Natural killer cell treated with Interleukin-12 subunit alpha and Interleukin-12 subunit beta and Interleukin-15 and Interleukin-18, amount 100 ng/mL, for 72 hours (primary cell): ENCODE data around the gene TIAM2. TPM values are rescaled to one million over a fixed set of nuclear protein-coding genes. Genes with fewer than 3 reads are reported as not detected.
"Not testable (repeated sequence)": the region's sequence is repeated elsewhere in the genome, so short reads cannot be mapped to it uniquely, and the experiment has no call there.

ENCODE experiments used
- ATAC-seq, 2 donors: fragments of 150-1000 bp; cut with Tn5 transposase in 1 of 2; sonication (Bioruptor Pico), chemical (Tn5 transposase) in 1 of 2; 2 replicates each; pipeline ENCODE4 v1.10.0; 2021
- DNase-seq: peaks from one replicate; pipeline ENCODE4 v3.0.0; 2022; ENCODE audit warnings: low spot score
- H3K27ac Mint-ChIP-seq, 2 donors: 1 replicate in 1 of 2; 2 replicates in 1 of 2; pipeline ENCODE4 v1.8.0; 2022; ENCODE audit warnings: mixed read lengths in 2 of 2, mild to moderate bottlenecking in 1 of 2, moderate library complexity in 1 of 2
- H3K27me3 Mint-ChIP-seq, 2 donors: 1 replicate in 1 of 2; 2 replicates in 1 of 2; pipeline ENCODE4 v1.8.0; 2022; ENCODE audit warnings: mixed read lengths in 2 of 2
- H3K36me3 Mint-ChIP-seq: one replicate; pipeline ENCODE4 v1.8.0; 2022; ENCODE audit warnings: mixed read lengths
- H3K4me1 Mint-ChIP-seq, 2 donors: 1 replicate in 1 of 2; 2 replicates in 1 of 2; pipeline ENCODE4 v1.8.0; 2022; ENCODE audit warnings: low read depth in 2 of 2, mixed read lengths in 2 of 2, mild to moderate bottlenecking in 1 of 2
- H3K4me3 Mint-ChIP-seq: one replicate; pipeline ENCODE4 v1.8.0; 2022; ENCODE audit warnings: mixed read lengths
- H3K9me3 Mint-ChIP-seq: 2 replicates; pipeline ENCODE4 v1.8.0; 2022; ENCODE audit warnings: mixed read lengths
- total RNA-seq, 2 donors: library from RNA; stranded (reverse); gene quantifications; one replicate each; pipeline ENCODE4 v1.2.3, GENCODE V29; 2022

The TIAM2 gene
- total RNA-seq, 2 donors from 2014 or later: 19.6 to 64.3 TPM

GRCh38 chr6:155257796-155258195 lies 262.7 kb downstream of the TIAM2 start:
- no peak for ATAC-seq
- Mint-ChIP-seq H3K27me3 (no peaks in the 10 kb centered on the region), H3K9me3 (no peaks in the 10 kb centered on the region), H3K27ac (no peak overlapping the region), H3K36me3 (peaks cover 16% of the 10 kb centered on the region), H3K4me3 (no peak overlapping the region), H3K4me1 (peaks cover 0 to 7% of the 10 kb centered on the region in 2 donors)
- DNase-seq: no peak

GRCh38 chr6:155259204-155259603 lies 264.1 kb downstream of the TIAM2 start:
- Mint-ChIP-seq H3K27me3 (no peaks in the 10 kb centered on the region), H3K36me3 (peaks cover 21% of the 10 kb centered on the region), H3K4me1 (peaks cover 0 to 7% of the 10 kb centered on the region in 2 donors), H3K27ac (no peak overlapping the region), H3K9me3 (no peaks in the 10 kb centered on the region), H3K4me3 (no peak overlapping the region)
- no peak for DNase-seq
- no peak for ATAC-seq

GRCh38 chr6:155259897-155260296 lies 264.8 kb downstream of the TIAM2 start:
- Mint-ChIP-seq H3K4me1 (peaks cover 0 to 7% of the 10 kb centered on the region in 2 donors), H3K9me3 (no peaks in the 10 kb centered on the region), H3K4me3 (no peak overlapping the region), H3K36me3 (peaks cover 16% of the 10 kb centered on the region), H3K27ac (no peak overlapping the region), H3K27me3 (no peaks in the 10 kb centered on the region)
- ATAC-seq: no peak
- no peak for DNase-seq

GRCh38 chr6:155260686-155261085 lies 265.6 kb downstream of the TIAM2 start:
- Mint-ChIP-seq H3K4me1 (peaks cover 0 to 7% of the 10 kb centered on the region in 2 donors), H3K27ac (peak overlapping the region in 1 of 2 donors; percentile 43), H3K9me3 (no peaks in the 10 kb centered on the region), H3K27me3 (no peaks in the 10 kb centered on the region), H3K4me3 (no peak overlapping the region), H3K36me3 (peaks cover 9% of the 10 kb centered on the region)
- ATAC-seq (no peak), DNase-seq (no peak)

- Mint-ChIP-seq H3K4me1 (peaks cover 0 to 7% of the 10 kb centered on the region in 2 donors), H3K4me3 (no peak overlapping the region), H3K9me3 (no peaks in the 10 kb centered on the region), H3K27ac (peak overlapping the region in 1 of 2 donors; percentile 9), H3K27me3 (no peaks in the 10 kb centered on the region), H3K36me3 (peaks cover 9% of the 10 kb centered on the region)
- DNase-seq (no peak), ATAC-seq (no peak)
These were observed 266.2 kb downstream of the TIAM2 start for GRCh38 chr6:155261111-155261900.

GRCh38 chr6:155262655-155263054 lies 267.5 kb downstream of the TIAM2 start:
- no peak overlapping the region for H3K4me3 Mint-ChIP-seq
- H3K36me3 Mint-ChIP-seq: peaks cover 8% of the 10 kb centered on the region
- DNase-seq (no peak), ATAC-seq (no peak)
- H3K27ac Mint-ChIP-seq: peak overlapping the region in 1 of 2 donors; percentile 9
- peaks cover 0 to 7% of the 10 kb centered on the region in 2 donors for H3K4me1 Mint-ChIP-seq
- no peaks in the 10 kb centered on the region for H3K9me3 Mint-ChIP-seq
- no peaks in the 10 kb centered on the region for H3K27me3 Mint-ChIP-seq

GRCh38 chr6:155263373-155264063 lies 268.4 kb downstream of the TIAM2 start, which contains the start of gene CLDN20:
Gene CLDN20 (plus strand): TSS chr6:155264013. CDS start chr6:155275720, 11,707 bp downstream.
- H3K27me3 Mint-ChIP-seq: no peaks in the 10 kb centered on the region
- no peaks in the 10 kb centered on the region for H3K9me3 Mint-ChIP-seq
- peaks cover 5% of the 10 kb centered on the region for H3K36me3 Mint-ChIP-seq
- no peak for ATAC-seq
- H3K4me3 Mint-ChIP-seq: no peak within 1 kb of the TSS
- no peak for DNase-seq
- H3K27ac Mint-ChIP-seq: no peak within 1 kb of the TSS
- H3K4me1 Mint-ChIP-seq: peaks cover 7 to 12% of the 10 kb centered on the region in 2 donors

- no peak overlapping the region for H3K27ac Mint-ChIP-seq
- H3K9me3 Mint-ChIP-seq: no peaks in the 10 kb centered on the region
- H3K4me1 Mint-ChIP-seq: peaks cover 7 to 12% of the 10 kb centered on the region in 2 donors
- no peak overlapping the region for H3K4me3 Mint-ChIP-seq
- peaks cover 5% of the 10 kb centered on the region for H3K36me3 Mint-ChIP-seq
- no peak for DNase-seq
- no peak for ATAC-seq
- H3K27me3 Mint-ChIP-seq: no peaks in the 10 kb centered on the region
These were observed 269.7 kb downstream of the TIAM2 start for GRCh38 chr6:155264693-155265320.

- ATAC-seq (no peak), DNase-seq (no peak)
- Mint-ChIP-seq H3K4me1 (peaks cover 7 to 12% of the 10 kb centered on the region in 2 donors), H3K27ac (no peak overlapping the region), H3K36me3 (peaks cover 5% of the 10 kb centered on the region), H3K9me3 (no peaks in the 10 kb centered on the region), H3K27me3 (no peaks in the 10 kb centered on the region), H3K4me3 (no peak overlapping the region)
These were observed 270.9 kb downstream of the TIAM2 start for GRCh38 chr6:155265843-155266535.

GRCh38 chr6:155267411-155267810 lies 272.3 kb downstream of the TIAM2 start:
- Mint-ChIP-seq H3K36me3 (peaks cover 5% of the 10 kb centered on the region), H3K4me1 (peaks cover 7 to 10% of the 10 kb centered on the region in 2 donors), H3K4me3 (no peak overlapping the region), H3K27me3 (no peaks in the 10 kb centered on the region), H3K9me3 (no peaks in the 10 kb centered on the region), H3K27ac (no peak overlapping the region)
- no peak for ATAC-seq
- DNase-seq: no peak

- H3K27ac Mint-ChIP-seq, H3K27me3 Mint-ChIP-seq: not testable (repeated sequence)
These were observed 273.2 kb downstream of the TIAM2 start for GRCh38 chr6:155268088-155268867.

GRCh38 chr6:155269765-155270164 lies 274.6 kb downstream of the TIAM2 start:
- ATAC-seq (no peak), DNase-seq (no peak)
- no peaks in the 10 kb centered on the region for H3K9me3 Mint-ChIP-seq
- no peak overlapping the region for H3K27ac Mint-ChIP-seq
- H3K27me3 Mint-ChIP-seq: no peaks in the 10 kb centered on the region
- no peak overlapping the region for H3K4me3 Mint-ChIP-seq
- peaks cover 9 to 12% of the 10 kb centered on the region in 2 donors for H3K4me1 Mint-ChIP-seq
- H3K36me3 Mint-ChIP-seq: no peaks in the 10 kb centered on the region

More at GRCh38 chr6:155268088-155268867, 273.2 kb downstream of the TIAM2 start:
- H3K4me3 Mint-ChIP-seq, DNase-seq, H3K4me1 Mint-ChIP-seq, H3K36me3 Mint-ChIP-seq, H3K9me3 Mint-ChIP-seq: not testable (repeated sequence)
- ATAC-seq: peak in 1 of 2 donors; percentile 49
